NCI-H446 treated with DMSO at 0.1 percent for 48 hours (cell line): ENCODE results near the gene KRT84.
"Not testable (repeated sequence)": the region's sequence is repeated elsewhere in the genome, so short reads cannot be mapped to it uniquely, and the experiment has no call there.

Experiments used
- DNase-seq: peaks from one replicate; lab custom pipeline; 2025; lab: John Stamatoyannopoulos, UW

The KRT84 gene

DNA sequence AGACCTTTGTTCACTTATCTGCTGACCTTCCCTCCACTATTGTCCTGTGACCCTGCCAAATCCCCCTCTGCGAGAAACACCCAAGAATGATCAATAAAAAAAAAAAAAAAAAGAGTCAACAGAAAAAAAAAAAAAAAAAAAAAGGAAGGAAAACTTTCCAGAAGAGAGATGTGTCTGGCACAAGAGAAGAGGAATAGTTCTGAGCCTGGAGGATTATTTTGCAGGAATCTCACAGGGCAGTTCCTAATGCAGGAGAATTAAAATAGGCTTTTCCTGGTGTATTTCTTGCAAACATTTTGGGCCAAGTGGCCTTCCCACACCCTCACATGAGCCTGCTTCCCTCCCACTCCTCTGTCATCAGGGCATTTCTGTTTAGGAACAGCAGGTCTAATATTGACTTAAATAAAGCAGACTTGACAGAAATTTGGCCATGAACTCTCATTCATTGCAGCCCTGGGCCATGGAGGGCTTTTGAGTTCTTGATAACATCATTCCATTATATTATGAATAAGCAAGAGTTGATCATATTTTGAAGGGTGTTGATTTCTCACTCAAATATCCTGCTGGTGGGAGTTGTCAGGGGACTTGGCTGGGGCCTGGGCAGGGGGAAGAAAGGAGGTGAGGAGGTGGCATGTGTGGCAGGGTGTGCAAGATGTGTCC lies 25.3 kb upstream of the KRT84 start:
- not testable (repeated sequence) for DNase-seq

DNA sequence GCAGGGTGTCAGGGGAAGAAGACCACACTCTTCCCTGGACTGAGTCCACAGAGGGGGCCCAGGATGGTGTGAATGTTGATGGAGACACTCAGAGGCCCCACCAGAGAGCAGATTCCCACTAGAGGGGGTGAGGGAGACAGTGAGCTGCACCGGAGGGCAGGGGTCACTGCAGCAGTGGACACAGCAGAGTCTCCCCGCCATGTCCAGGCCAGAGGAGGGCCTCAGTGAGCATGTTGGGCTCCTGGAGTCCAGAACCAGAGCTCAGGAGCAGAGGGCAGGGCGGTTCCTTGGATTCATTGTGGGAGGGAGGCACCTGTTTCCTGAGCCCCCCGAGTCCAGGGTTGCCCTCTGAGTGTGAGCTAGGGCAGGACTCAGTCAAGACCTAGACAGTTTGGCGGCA lies 22.5 kb upstream of the KRT84 start:
- DNase-seq: no peak

DNA sequence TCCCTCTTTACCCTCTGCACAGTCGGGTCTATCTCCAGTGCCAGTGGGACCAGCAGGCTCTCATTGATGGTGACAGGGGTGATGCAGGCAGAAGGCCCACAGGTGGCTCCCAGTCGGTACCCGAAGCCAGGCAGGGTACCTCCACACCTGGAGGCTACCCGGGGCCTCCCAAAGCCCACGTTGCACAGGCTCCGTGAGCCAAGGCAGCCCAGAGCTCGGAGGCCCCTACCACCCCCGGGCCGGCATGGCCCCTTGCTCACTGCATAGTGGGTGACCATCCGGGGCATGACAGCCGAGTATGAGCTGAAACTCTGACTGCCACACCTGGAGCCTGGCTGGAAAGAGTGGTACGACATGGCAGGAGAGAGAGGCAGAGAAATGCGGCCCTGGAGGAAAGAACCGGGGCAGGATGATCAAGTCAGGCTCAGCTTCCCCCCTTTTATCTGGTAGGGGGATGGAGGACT lies 20.5 kb upstream of the KRT84 start, which contains the start of gene KRT82:
TSS of gene KRT82 (minus strand) at position 414 of the 464 bp plus-strand sequence. CDS start at position 356, 58 bp downstream.
- no peak for DNase-seq

DNA sequence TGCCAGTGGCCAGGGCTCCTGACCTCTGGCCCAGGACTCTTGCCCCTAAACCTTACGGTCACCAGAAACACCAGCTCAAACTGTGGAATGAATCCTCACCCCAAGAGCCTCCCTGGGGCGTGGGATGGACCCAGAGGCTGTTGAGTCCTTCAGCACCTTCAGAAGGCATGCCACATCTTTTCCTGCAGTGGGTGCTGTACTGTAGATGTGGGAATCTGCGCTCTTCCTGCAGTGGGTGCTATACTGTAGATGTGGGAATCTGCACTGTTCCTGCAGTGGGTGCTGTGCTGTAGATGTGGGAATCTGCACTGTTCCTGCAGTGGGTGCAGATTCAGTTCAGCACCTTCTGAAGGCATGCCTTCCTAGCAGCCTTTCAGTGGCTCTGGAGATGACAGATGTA lies 19.5 kb upstream of the KRT84 start:
- no peak for DNase-seq

DNA sequence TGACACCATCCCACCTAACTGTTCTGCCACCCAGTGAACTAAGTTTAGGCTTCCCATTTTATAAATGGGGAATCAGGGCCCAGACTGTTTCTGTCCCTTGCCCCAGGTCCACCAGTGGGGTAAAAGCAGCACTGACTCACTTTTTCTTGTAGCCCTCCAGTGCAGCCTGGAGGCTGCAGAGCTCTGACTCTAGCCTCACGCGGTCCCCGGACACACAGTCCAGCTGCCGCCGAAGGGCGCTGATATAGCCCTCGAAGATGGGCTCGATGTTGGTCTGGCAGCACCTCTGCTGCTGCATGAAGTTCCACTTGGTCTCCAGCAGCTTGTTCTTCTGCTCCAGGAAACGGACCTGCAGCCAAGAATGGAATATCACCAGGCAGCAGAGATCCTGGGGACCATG lies 18.1 kb upstream of the KRT84 start:
- no peak for DNase-seq

DNA sequence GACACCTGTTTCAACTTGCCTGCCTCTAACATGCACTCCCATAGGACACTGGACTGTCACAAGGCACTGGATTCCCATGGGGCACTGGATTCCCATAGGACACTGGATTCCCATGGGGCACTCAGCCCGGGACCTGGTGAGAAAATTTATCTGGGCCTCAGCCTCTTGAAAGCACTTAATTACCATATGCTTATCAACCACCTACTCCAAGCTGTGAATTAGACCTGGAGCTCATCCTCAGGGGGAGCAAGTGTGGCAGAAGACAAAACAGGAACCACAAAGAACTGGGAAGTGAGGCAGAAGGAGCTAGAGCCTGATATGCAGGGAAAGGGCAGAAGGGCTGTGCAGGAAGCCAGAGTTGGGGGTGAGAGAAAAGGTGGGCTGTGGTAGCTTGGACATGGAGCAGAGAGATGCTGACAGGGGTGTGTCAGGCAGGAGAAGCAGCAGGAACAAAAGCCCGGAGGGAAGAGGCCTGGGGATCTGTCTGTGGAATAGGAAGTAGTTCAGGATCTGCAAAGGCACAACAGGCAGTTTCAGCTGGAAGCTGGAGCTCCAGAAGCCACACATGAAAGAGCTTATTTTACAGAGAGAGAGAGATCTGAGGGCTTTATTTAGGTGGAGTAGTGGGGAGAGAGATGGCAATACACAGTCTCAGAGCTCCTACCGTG lies 17.6 kb upstream of the KRT84 start:
- DNase-seq: no peak

DNA sequence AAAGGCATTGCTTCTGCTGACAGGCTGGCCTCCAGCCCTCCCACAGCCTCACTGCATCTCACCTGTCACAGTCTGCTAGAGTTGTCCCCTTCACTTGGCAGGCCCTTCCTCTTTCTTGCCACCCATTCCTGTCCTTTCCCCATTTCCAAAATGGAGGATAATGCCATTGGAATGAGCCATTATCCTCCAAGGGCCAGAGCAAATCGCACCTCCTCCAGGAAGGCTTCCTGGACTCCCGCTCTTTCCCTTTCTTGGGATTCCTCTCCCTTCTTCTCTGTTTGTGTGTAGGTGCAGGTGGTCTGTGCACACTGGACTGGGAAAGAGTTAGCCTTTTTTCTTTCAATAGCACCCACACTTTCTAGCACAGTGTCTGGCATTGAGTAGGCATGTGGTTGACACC lies 16.9 kb upstream of the KRT84 start:
- DNase-seq: no peak

DNA sequence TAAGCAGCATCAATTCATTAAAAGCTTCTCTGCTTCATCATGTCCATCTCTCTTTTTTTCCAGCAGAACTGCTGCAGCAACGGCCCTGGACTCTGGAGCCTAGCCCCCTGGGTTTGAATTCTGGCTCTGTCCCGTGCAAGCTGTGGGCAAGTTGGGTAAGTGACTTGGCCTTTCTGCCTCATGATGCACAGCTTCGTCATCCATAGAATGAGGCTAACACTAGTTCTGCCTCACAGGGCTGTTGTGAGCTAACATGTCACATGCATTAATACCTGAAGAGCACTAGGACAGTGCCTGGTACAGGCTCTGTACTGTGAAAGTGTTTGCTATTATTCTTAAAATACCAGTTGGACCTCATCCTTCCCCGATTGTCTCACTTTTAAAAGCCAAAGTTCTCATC lies 16.5 kb upstream of the KRT84 start:
- no peak for DNase-seq

DNA sequence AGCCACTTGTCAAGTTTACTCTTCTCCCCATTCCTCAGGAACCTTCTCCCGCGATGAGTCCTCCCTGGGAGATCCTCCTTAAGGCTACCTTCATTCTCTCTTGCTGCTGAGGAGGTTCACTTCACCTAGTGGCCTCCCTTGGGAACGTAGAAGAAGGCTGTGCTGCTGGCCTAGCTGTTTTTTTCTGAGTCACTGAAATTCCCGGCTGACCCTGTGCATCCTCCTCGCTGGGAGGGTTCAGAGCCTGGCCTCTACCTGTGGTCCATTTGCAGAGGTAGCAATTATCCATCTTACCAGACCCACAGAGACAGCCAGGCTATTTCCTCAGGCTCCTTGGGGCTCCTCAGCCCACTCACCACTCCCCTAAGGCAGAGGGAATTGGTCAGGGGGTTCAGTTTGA lies 16.1 kb upstream of the KRT84 start:
- no peak for DNase-seq

DNA sequence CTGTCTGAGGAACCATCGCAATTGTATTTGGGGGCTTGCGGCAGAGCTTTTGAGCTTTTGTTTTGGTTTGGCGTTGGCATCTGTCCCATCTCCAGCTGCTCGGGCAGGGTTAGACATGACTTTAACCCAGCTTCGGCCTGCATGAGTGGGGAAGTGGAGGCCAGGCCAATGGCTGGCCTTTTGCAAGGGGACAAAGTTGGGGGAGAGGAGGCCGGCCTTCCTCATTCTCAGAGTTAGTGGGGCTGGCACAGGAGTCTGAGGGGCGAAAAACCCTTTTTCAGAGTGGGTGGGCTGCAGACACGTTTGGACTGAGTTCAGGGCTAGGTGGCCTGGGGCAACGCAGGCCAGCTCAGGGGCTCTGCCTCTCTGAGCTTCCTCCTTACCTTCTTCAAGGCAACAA lies 15.5 kb upstream of the KRT84 start:
- no peak for DNase-seq

DNA sequence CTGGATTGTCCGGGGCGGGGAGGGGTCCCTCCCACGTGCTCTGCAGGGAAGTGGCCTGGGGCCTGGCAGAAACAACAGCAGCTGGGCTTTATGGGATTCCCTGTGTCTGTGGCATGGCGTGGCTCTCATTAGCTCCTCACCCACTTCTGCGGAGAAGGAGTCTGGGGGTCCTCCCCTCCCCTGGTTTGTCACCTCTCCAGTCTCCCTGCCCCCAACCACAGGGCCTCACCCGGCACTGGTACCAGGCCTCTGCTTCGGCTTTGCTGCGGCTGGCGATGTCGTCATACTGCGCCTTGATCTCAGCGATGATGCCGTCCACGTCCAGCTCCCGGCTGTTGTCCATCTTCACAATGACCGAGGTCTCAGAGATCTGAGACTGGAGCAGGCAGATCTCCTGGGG lies 14.3 kb upstream of the KRT84 start:
- no peak for DNase-seq

DNA sequence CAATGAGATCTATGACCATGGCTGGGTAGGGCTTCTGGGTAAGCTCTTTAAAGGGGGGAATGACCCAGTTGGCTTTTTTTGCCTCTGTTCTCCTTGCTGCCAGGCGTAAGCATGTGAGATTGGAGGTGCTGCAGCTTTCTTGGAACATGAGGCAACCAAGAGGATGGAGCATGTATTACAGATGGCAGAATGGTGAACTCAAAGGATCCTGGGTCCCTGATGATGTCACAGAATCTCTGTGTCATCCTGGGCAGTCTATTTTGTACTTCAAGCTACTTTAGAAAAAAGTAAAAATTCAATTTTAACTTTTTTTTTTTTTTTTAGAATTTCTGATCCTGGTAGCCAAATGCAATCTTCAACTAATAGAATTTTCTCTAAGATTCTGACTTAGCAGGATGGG lies 12.7 kb upstream of the KRT84 start:
- DNase-seq: no peak

DNA sequence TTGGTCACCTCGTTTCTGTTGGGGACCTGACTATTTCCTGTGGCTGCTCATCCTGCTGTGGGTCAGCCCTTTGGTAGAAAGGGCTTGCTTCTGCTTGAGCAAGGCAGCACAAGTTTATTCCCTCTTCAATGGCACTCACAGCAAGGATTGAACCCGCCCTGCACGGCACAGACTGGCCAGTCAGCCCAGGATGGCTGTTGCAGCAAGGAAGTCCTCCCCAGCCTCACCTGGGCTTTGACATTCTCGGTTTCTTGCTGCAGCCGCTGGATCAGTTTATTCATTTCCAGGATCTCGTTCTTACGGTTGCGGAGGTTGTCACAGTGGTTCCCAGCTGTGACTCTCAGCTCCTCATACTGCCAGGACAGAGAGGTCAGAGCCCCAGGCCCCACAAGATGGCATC lies 11.2 kb upstream of the KRT84 start:
- DNase-seq: no peak

DNA sequence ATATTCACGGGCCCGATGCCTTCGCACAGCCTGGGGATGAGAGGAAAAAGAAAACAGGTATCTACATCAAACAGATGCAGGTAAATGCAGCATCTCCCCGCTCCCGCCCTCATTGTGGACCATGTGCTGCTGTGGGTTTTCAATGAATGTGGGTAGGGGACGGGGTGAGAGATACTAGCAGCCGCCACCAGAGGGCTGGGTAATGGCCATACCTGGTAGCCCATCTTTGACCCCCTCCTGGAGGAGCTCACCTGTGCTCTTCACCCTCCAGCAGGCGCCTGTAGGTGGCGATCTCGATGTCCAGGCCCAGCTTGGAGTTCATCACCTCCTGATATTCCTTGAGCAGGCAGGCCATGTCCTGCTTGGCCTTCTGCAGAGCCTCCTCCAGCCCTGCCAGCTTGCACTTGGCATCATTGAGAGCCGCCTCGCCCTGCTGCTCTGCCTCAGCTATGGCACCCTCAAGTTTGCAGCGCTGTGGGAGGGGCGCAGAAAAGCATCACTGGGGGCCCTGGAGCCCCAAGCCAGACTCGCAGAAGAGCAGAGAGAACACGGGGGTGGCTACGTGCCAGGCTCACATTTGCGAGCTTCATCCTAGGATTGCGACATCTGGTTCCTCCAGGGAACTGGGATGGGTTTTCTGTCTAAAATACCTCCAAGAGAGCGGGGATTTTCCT lies 10.4 kb upstream of the KRT84 start:
- DNase-seq: no peak

DNA sequence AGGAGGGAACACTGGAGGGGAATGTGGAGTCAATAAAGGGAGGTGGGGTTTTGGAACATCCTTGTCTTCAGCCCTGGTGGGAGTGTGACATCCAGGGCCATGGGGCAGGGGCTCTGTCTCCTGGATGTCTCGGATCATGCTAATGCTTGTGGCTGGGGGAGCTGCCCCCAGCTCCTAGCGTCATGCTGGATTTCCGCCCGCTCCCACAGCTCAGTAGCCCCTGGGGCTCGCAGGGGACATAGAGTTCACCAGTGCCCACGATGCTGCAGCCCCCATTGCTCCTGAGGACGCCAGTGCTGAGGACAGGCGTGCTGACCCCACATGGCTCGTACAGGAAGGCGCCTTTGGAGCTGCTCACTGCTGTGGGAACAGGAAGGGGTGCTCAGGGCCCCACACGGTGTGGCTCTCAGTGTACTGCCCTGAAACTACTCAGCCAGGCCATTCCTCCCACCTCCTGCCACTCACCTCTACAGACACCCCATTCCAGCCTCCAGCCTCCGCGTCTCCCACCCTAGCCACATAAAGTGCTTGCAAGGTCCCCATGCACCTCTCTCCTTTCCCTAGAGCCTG lies 9.5 kb upstream of the KRT84 start:
- no peak for DNase-seq

DNA sequence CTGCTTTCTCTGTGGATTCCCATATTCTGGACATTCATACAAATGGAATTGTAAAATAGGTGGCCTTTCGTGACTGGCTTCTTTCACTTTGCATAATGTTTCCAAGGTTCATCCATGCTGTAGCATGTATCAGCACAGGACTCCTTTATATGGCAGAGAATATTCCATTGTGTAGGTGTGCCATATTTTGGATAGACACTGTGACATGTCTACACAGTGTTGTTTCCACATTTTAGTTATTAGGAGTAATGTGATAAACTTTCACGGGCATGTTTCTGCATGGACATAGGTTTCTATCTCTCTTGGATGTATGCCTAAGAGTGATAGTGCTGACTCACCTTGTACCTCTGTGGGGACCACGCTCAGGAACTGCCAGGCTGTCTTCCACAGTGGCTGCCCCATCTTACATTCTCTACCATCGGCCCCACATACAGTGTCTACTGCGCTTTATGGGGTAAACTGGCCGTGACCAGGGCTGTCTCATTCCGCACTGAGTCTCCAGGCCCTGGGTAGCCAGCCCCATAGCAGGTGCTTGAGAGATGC lies 7.1 kb upstream of the KRT84 start:
- no peak for DNase-seq

DNA sequence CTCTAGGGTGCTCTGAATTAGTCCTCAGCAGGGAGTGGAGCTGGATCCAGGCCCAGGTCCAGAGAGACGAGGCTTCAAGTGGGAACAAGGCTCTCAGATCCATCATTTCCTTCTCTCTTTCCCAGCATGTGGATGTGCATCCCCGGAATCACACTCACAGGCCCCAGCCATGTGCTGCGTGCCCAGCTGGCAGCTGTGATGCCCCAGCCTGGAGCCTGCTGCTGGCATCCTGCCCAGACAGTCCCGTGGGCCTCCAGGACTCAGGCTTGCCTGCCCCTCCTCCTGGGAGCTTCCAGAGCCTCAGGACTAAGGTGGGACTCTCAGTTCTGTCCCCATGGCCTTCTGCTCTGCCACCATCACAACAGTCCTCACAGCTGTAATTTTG lies 6.2 kb upstream of the KRT84 start:
- peak; percentile 83 for DNase-seq

DNA sequence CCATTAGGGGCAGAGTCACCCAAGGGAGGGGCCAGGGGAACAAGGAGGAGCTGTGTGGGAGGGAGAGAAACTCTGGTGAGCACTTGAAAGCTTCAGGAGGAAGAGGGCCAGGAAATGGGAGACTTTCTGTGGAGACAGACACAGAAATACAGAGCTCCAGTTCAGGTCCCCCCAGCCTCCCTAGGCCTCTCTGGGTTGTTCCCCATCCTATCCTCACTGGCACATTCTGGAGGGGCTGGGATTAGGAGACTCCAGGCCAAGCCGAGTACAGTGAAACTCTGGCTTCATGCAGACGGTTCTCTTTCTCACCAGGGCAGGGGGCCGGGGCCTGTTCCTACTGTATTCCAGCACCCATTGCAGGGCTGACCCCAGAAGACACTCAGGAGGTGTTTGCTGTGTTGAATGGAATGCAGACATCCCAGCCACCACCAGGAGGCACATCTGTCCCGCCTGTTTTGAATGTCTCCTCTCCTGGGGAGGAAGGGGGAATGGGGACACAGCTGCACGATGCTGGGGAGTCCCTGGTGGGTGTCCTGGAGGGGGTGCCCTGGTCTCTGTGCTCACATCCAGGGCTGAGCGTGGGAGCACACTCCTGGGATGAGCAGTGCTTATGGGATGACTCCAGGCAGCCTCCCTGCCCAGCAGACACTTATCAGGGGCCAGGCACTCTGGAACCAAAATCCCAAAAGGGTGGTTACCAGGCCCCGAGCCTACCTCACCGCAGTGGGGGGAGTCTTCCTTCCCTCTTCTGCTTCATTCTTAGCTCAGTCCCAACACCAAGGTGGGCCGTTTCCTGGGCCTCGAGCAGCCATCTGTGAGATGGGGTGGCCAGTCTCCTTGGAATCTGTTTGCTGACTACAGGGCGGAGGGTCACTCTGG lies 5.5 kb upstream of the KRT84 start:
- DNase-seq: no peak

DNA sequence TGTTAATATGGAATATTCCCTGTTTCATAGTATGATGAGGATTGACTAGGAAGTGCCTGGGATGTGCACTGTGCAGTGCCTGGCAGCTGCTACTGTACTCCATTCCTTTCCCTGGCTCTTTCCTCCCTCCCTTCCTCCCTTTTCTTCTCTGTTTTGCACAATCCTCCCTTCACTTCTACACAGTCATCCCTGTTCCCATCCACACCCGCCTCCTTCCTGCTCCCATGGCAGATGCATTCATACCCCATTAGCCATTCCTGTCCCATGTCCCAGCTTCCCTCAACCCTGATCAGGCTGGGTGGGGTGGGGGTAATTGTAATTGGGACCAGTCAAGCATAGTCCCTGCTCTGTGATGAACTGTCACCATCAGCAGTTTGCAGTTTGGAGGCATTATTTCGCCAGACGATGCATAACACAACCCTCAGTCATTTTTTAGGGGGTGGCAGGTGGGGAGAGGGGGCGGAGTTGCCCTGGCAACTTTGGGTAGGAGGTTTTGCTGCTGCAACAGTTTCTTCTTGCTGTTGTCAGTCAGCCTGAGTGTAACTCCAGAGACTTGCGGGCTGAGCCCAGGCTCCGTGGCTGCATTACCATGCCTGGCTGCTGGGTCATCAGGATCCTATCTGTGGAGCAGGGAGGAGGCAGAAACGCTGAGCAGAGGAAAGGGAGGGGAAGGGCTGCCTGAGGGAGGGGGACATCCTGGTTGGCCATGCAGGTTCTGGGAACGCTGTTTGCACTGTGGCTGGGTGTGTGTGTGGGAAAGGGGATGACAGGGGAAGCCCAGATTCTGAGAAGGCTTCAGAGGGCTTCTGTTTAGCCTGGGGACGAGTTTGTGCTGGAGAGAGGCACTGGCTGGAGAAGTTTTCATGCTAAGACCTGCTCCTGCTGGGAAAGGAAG lies 4.1 kb upstream of the KRT84 start:
- no peak for DNase-seq

DNA sequence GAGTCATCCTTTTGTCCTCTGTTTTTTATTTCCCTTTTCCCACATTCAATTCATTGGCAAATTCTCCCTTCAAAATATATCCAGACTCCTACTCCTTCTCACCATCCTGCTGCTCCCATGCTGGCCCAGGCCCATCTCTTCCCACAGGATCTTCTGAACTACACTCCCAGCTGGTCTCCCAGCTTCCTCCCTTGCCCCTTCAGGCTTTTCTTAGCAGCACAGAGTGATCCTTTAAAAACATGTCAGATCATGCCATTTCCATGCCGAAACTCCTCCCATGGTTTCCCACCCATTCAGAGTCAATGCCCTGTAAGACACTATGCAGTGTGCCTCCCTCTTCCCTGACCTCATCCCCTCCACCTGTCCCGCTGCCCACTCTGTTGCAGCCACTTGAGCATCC lies 2.4 kb upstream of the KRT84 start:
- DNase-seq: no peak

DNA sequence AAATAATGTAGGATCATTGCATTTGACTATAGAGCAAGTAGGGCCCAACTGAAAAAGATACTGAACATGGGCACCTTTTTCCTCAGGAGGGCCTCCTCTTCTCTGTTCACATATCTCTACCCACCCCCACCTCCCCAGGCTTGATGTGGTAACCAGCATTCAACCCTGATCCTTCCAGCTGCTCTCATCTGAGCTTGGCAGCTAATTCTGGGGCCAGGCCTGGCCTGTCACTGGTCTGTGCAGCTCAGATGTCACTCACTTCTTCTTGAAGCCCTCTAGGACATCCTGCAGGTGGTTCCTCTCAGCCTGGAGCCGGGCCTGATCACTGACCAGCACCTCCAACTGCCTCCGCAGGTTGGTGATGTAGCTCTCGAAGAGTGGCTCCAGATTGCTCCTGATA lies 2.1 kb downstream of the KRT84 start:
- no peak for DNase-seq
